MM.1S (cell line): ENCODE results near the gene SYTL3.

Source experiments
- DNase-seq: peaks from one replicate; pipeline ENCODE4 v3.0.0-alpha.2; 2015
- H2AFZ ChIP-seq: fragments of 300-600 bp; sonication (generic); 2 replicates; pipeline ENCODE4 v1.6.0; 2016; ENCODE audit warnings: antibody characterized with exemption, low read length
- H3F3A ChIP-seq: fragments of 300-600 bp; sonication (generic); 2 replicates; pipeline ENCODE4 v1.6.1; 2016; ENCODE audit warnings: mild to moderate bottlenecking, antibody characterized with exemption, low read length, moderate library complexity, mixed read lengths; ENCODE audit not compliant: insufficient read depth
- H3K27ac ChIP-seq: fragments of 300-600 bp; sonication (generic); 2 replicates; pipeline ENCODE4 v1.5.1; 2016; ENCODE audit warnings: mild to moderate bottlenecking, low read length
- H3K27me3 ChIP-seq: fragments of 300-600 bp; sonication (generic); replicated peaks from 2 replicates; pipeline ENCODE4 v1.6.0; 2016; ENCODE audit warnings: low read length; ENCODE audit not compliant: insufficient read depth
- H3K36me3 ChIP-seq: fragments of 300-600 bp; sonication (generic); replicated peaks from 2 replicates; pipeline ENCODE4 v1.6.1; 2016; ENCODE audit warnings: mild to moderate bottlenecking, low read length, mixed read lengths; ENCODE audit not compliant: insufficient read depth
- H3K4me1 ChIP-seq: fragments of 300-600 bp; sonication (generic); 2 replicates; pipeline ENCODE4 v1.6.1; 2016; ENCODE audit warnings: low read length, mixed read lengths
- H3K4me2 ChIP-seq: fragments of 300-600 bp; sonication (generic); 2 replicates; pipeline ENCODE4 v1.6.0; 2016; ENCODE audit warnings: low read depth, low read length
- H3K4me3 ChIP-seq: fragments of 300-600 bp; sonication (generic); 2 replicates; pipeline ENCODE4 v1.5.1; 2016; ENCODE audit warnings: low read length, mixed read lengths
- H3K79me2 ChIP-seq: fragments of 300-600 bp; sonication (generic); 2 replicates; pipeline ENCODE4 v1.6.1; 2016; ENCODE audit warnings: mixed run types, low read length, mixed read lengths
- H3K9ac ChIP-seq: fragments of 300-600 bp; sonication (generic); 2 replicates; pipeline ENCODE4 v1.6.1; 2016; ENCODE audit warnings: low read length, mixed read lengths
- H3K9me2 ChIP-seq: fragments of 300-600 bp; sonication (generic); replicated peaks from 2 replicates; pipeline ENCODE4 v1.6.1; 2016; ENCODE audit warnings: mild to moderate bottlenecking, low read length, mixed read lengths; ENCODE audit not compliant: insufficient read depth
- H3K9me3 ChIP-seq: fragments of 300-600 bp; sonication (generic); replicated peaks from 2 replicates; pipeline ENCODE4 v1.6.1; 2016; ENCODE audit warnings: mild to moderate bottlenecking, low read length, mixed read lengths; ENCODE audit not compliant: insufficient read depth
- H4K20me1 ChIP-seq: fragments of 300-600 bp; sonication (generic); 2 replicates; pipeline ENCODE4 v1.6.1; 2016; ENCODE audit warnings: mild to moderate bottlenecking, low read length, moderate library complexity, mixed read lengths; ENCODE audit not compliant: insufficient read depth
- EZH2 ChIP-seq: fragments of 300-600 bp; sonication (generic); optimal IDR thresholded peaks from 2 replicates; pipeline ENCODE3; 2017; ENCODE audit warnings: low read depth, mild to moderate bottlenecking, antibody characterized with exemption, low read length, mixed read lengths
- EZH2phosphoT487 ChIP-seq: fragments of 300-600 bp; sonication (generic); IDR thresholded peaks from 2 replicates; pipeline ENCODE4 v1.6.1; 2018; ENCODE audit warnings: antibody characterized with exemption, low read length
- TF ChIP-seq, protein P1 (sequence below): fragments of 300-600 bp; sonication (generic); IDR thresholded peaks from 2 replicates; pipeline ENCODE4 v1.5.1; 2016; ENCODE audit warnings: antibody characterized with exemption, low read length, mixed read lengths

Gene SYTL3

DNA sequence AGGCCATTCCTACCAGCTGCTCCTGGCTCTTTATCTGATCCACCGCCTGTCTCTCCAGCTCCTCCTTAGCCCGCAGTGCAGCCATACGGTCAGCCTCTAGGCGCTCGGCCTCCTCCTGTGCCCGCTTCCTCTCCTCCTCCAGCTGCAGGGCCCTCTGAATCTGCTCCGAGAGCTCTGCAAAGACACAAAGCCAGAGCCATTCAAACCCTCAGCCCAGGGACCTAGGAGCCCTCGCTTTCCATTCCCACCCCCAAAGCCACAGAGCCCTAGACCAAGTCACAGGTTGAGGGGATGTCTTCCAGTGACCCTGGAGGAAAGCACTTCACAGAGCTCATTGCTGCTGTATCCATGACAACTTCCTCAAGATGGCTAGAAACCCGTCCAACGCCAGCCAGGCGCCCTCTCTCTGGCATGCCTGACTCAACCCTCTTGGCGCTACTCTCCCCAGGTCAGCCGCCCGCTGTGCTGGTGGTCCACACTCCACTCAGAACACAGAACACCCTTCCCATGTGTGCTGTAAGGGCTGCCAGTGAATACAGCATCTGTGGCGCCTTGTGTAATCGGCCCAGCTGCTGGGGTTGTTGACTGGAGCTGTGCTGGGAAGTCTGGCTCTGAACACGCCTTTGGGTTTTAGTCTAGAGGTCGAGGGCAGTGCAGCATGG, 120.0 kb downstream of the SYTL3 start:
- Histone ChIP-seq H3K36me3 (no peaks in the 10 kb centered on the region), H3K4me2 (no peak overlapping the region), H3K9me3 (no peaks in the 10 kb centered on the region), H4K20me1 (no peaks in the 10 kb centered on the region), H3K9me2 (no peaks in the 10 kb centered on the region), H3K4me3 (no peak overlapping the region), H3K27ac (no peak overlapping the region), H3K27me3 (no peaks in the 10 kb centered on the region), H2AFZ (no peak overlapping the region), H3K79me2 (no peaks in the 10 kb centered on the region), H3K4me1 (no peaks in the 10 kb centered on the region), H3K9ac (no peak overlapping the region), H3F3A (no peaks in the 10 kb centered on the region)
- DNase-seq: no peak
- no peak for TF ChIP-seq EZH2
- no peak for TF ChIP-seq EZH2phosphoT487
- TF ChIP-seq, protein P1, sequence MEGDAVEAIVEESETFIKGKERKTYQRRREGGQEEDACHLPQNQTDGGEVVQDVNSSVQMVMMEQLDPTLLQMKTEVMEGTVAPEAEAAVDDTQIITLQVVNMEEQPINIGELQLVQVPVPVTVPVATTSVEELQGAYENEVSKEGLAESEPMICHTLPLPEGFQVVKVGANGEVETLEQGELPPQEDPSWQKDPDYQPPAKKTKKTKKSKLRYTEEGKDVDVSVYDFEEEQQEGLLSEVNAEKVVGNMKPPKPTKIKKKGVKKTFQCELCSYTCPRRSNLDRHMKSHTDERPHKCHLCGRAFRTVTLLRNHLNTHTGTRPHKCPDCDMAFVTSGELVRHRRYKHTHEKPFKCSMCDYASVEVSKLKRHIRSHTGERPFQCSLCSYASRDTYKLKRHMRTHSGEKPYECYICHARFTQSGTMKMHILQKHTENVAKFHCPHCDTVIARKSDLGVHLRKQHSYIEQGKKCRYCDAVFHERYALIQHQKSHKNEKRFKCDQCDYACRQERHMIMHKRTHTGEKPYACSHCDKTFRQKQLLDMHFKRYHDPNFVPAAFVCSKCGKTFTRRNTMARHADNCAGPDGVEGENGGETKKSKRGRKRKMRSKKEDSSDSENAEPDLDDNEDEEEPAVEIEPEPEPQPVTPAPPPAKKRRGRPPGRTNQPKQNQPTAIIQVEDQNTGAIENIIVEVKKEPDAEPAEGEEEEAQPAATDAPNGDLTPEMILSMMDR: no peak

DNA sequence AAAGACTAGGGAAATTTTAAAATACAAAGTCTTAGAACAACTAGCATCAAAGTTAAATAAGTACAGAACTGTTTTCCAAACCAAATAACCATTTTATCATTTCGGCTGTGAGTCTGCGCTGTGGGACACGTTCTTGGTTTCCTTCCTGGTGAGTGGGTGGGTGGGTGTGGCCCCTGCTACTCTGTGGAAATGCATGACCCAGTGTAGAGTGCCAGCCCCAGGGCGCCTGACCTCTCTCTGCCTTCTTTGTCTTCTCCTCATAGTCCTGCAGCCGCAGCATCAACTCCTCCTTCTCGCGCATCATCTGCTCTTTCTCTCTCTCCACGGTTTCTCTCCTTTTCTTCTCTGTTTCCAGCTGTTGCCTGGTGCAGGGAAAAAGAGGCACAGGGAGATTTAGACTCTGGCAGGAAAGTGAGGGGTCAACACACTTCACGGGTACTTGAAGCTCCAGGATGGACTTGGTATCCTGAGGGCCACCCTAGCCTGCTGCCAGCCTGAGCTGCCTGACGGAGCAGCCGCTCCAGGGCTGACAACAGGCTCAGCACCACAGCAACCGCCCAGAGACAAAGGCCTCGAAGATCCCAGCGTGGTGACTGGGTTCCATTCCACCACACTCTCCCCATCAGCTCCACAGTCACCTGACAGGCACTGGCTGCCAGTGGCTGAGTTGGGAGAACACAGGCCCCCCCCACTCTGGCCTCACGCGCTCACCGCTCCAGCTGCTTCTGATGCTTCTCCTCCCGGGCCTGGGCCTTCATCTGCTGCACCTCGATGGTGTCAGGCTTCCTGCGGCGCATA, 120.9 kb downstream of the SYTL3 start:
- Histone ChIP-seq H3K9me2 (no peaks in the 10 kb centered on the region), H3K9me3 (no peaks in the 10 kb centered on the region), H3K4me3 (no peak overlapping the region), H3K27ac (no peak overlapping the region), H3K79me2 (no peaks in the 10 kb centered on the region; the same call in 1 of the 2 replicates), H3K27me3 (no peaks in the 10 kb centered on the region), H3K36me3 (no peaks in the 10 kb centered on the region), H4K20me1 (no peaks in the 10 kb centered on the region; the same call in 1 of the 2 replicates), H3K4me1 (no peaks in the 10 kb centered on the region), H2AFZ (no peak overlapping the region), H3K9ac (no peak overlapping the region), H3K4me2 (no peak overlapping the region), H3F3A (no peaks in the 10 kb centered on the region)
- DNase-seq: no peak
- TF ChIP-seq, protein P1: no peak
- TF ChIP-seq EZH2phosphoT487: no peak
- no peak for TF ChIP-seq EZH2

DNA sequence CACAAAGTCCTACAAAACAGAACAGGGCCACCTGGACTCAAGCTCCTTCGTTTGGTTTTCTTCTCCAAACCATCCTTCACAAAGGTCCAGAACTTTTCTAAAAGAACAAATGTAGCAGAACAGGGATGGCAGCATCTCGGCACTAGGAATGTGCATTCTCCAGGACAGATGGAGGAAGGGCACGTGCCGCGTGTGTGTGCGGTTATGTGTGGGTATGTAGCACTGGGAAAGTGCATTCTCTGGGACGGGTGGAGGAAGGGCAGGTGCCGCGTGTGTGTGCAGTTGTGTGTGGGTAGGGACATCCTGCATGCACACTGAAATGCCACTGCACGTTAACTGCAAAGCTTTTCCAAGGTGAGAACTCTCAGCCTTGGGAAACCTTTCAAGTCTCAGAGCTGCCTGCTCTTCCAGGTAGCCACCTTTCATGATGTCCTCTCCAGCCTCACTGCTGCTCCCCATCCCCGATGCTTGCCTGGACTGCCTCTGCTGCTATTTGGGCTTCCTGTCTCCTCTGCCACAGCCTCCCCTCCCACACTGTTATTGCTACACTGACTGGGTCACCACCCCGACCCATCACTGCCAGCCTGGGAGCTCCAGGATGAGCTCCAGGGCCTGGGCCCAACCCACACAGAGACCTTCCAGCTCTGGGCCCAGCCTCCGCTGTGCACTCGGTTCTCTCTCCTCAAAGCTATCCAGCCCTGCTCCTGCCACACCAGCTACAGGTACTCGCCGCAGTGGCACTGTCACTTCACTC, 121.7 kb downstream of the SYTL3 start:
- no peak for DNase-seq
- H3K9me3 ChIP-seq: no peaks in the 10 kb centered on the region
- H3K4me1 ChIP-seq: no peaks in the 10 kb centered on the region
- no peaks in the 10 kb centered on the region; the same call in 1 of the 2 replicates for H3K79me2 ChIP-seq
- H4K20me1 ChIP-seq: no peaks in the 10 kb centered on the region; the same call in 1 of the 2 replicates
- TF ChIP-seq, protein P1: no peak
- TF ChIP-seq EZH2phosphoT487 (no peak), EZH2 (no peak)
- H3K27ac ChIP-seq: no peak overlapping the region
- H3F3A ChIP-seq: no peaks in the 10 kb centered on the region
- H3K9me2 ChIP-seq: no peaks in the 10 kb centered on the region
- H3K4me2 ChIP-seq: no peak overlapping the region
- H3K9ac ChIP-seq: no peak overlapping the region
- H3K27me3 ChIP-seq: no peaks in the 10 kb centered on the region
- no peak overlapping the region for H3K4me3 ChIP-seq
- no peak overlapping the region for H2AFZ ChIP-seq
- no peaks in the 10 kb centered on the region for H3K36me3 ChIP-seq
